CD8-positive, alpha-beta memory T cell (primary cell): ENCODE results near the gene PRR11. TPM values are rescaled to one million over a fixed set of nuclear protein-coding genes. Genes with fewer than 3 reads are reported as not detected.

Experiments
- CTCF ChIA-PET: fragments of 350-600 bp; sonication (Branson Sonifier 250); formaldehyde crosslinking; loops from one replicate; lab custom pipeline; 2021; ENCODE audit warnings: antibody characterized with exemption; lab: Charles Lee
- POLR2A ChIA-PET: fragments of 350-600 bp; sonication (Branson Sonifier 250); formaldehyde crosslinking; loops from one replicate; lab custom pipeline; 2021; ENCODE audit warnings: antibody characterized with exemption; lab: Charles Lee
- DNase-seq, 5 donors: peaks; one replicate each; pipeline versions ENCODE4 v3.0.0 to v3.0.0-alpha.2; 2020 to 2022; ENCODE audit warnings: mixed read lengths in 1 of 5
- H3K27ac ChIP-seq: one replicate; pipeline ENCODE4 v1.7.0; 2013; ENCODE audit warnings: low read depth, mild to moderate bottlenecking, low read length, moderate library complexity
- H3K27me3 ChIP-seq: 2 replicates; pipeline ENCODE4 v1.7.0; 2013; ENCODE audit warnings: low read length, mild to moderate bottlenecking; ENCODE audit not compliant: insufficient read depth, poor library complexity, severe bottlenecking
- H3K36me3 ChIP-seq: 2 replicates; pipeline ENCODE4 v1.7.0; 2013; ENCODE audit warnings: mild to moderate bottlenecking, low read length, moderate library complexity; ENCODE audit not compliant: insufficient read depth
- H3K4me1 ChIP-seq: 2 replicates; pipeline ENCODE4 v1.7.0; 2013; ENCODE audit warnings: mild to moderate bottlenecking, low read length, moderate library complexity; ENCODE audit not compliant: insufficient read depth
- H3K4me3 ChIP-seq: 2 replicates; pipeline ENCODE4 v1.7.0; 2013; ENCODE audit warnings: mild to moderate bottlenecking, low read length
- H3K9me3 ChIP-seq: 2 replicates; pipeline ENCODE4 v1.7.0; 2013; ENCODE audit warnings: mild to moderate bottlenecking, low read length
- H3K27ac Mint-ChIP-seq, 8 donors: one replicate each; pipeline ENCODE4 v1.8.0; 2020 to 2021; ENCODE audit warnings: mixed read lengths in 8 of 8, mild to moderate bottlenecking in 6 of 8, inconsistent platforms in 3 of 8, moderate library complexity in 3 of 8
- H3K27me3 Mint-ChIP-seq, 2 donors: one replicate each; pipeline ENCODE4 v1.8.0; 2020 to 2021; ENCODE audit warnings: mixed read lengths in 2 of 2, mild to moderate bottlenecking in 1 of 2, moderate library complexity in 1 of 2
- H3K36me3 Mint-ChIP-seq, 3 donors: one replicate each; pipeline ENCODE4 v1.8.0; 2020 to 2021; ENCODE audit warnings: mixed read lengths in 3 of 3, inconsistent platforms in 1 of 3, mild to moderate bottlenecking in 1 of 3
- H3K4me1 Mint-ChIP-seq, 3 donors: one replicate each; pipeline ENCODE4 v1.8.0; 2020 to 2021; ENCODE audit warnings: mixed read lengths in 3 of 3, inconsistent platforms in 1 of 3, mild to moderate bottlenecking in 1 of 3
- H3K4me3 Mint-ChIP-seq, 7 donors: one replicate each; pipeline ENCODE4 v1.8.0; 2020 to 2021; ENCODE audit warnings: mixed read lengths in 7 of 7, mild to moderate bottlenecking in 6 of 7, moderate library complexity in 4 of 7, inconsistent platforms in 2 of 7
- H3K9me3 Mint-ChIP-seq, 5 donors: one replicate each; pipeline ENCODE4 v1.8.0; 2020 to 2022; ENCODE audit warnings: mixed read lengths in 5 of 5, mild to moderate bottlenecking in 3 of 5, moderate library complexity in 2 of 5, inconsistent platforms in 1 of 5
- polyA plus RNA-seq: library from polyadenylated mRNA; unstranded; fragments of 300-500 nt; fragmentation: Illumina TruSeq; gene quantifications from one replicate; pipeline ENCODE4 v1.2.3, GENCODE V29; 2021
- total RNA-seq, 2 experiments: library from RNA; stranded (reverse); gene quantifications; one replicate each; pipeline ENCODE4 v1.2.3, GENCODE V29; 2021

The PRR11 gene
- total RNA-seq: 10 to 100 TPM; 35.6 to 36.3 TPM
- polyA plus RNA-seq: 1.2 TPM

DNA sequence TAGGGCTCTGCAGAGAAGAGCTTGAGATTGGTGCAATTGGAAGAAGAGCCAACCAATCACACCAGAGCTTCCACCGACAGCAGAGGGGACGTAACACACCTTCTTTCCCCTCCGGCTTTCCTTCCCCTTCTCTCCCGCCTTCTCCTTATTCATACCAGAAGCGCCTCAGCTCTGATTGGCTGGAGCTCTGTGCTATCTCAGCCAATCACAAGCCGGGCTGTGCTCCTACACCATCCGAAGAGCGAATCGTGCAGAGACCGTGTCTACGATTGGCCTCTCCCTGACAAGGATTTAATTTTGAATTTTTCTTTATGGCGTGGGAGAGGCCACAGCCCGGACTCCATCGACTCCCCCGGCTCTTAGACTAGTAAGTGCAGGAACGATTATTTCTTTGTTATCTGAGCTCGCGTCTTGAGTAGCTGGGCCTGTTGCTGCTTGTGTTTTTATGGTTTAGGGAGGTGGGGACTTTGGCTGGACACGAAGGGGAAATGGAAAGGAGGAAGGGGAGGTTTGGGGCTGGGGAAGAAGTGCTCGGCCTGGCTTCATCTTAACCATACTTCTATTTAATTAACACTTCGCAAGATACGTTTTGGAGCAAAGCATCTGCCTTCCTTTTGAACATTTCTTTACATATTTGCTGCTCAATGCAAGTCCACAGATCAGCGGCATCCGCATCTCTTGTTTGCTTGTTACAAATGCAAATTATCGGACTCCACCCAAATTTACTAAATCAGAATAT, at the start of gene PRR11:
Gene PRR11 (plus strand): TSS at position 308 of the 739 bp plus-strand sequence. CDS start 14,007 bp downstream, outside the sequence.
- CTCF ChIA-PET: interaction anchor here (0.7 to 2.2 kb wide), 4 partner anchors 8 to 49 kb away, joined by 3 to 12 read pairs (median 4); partner anchors contain the start of gene TRIM37
- no peaks in the 10 kb centered on the region for H3K27me3 Mint-ChIP-seq

GRCh38 chr17:59105852-59106462, 49.6 kb upstream of the PRR11 start:
- Mint-ChIP-seq H3K27ac (peak overlapping the region; percentile 86 to 97 (median 91)), H3K4me1 (peaks cover 35 to 54% (median 47%) of the 10 kb centered on the region in 3 donors), H3K4me3 (peak overlapping the region; percentile 86 to 96 (median 95)), H3K27me3 (peaks cover 0 to 4% of the 10 kb centered on the region in 2 donors), H3K36me3 (peaks cover 0 to 35% (median 3%) of the 10 kb centered on the region in 3 donors), H3K9me3 (no peaks in the 10 kb centered on the region)
- Histone ChIP-seq H3K9me3 (no peaks in the 10 kb centered on the region), H3K36me3 (no peaks in the 10 kb centered on the region), H3K4me1 (peaks cover 27% of the 10 kb centered on the region), H3K4me3 (peak overlapping the region; percentile 69), H3K27me3 (no peaks in the 10 kb centered on the region), H3K27ac (peak overlapping the region; percentile 90)
- DNase-seq: peak; percentile 65 to 86 (median 74)
- POLR2A ChIA-PET: interaction anchor here (0.6 to 1.9 kb wide), 4 partner anchors 49 to 591 kb away, joined by 3 to 22 read pairs (median 8); partner anchors contain the start of genes GDPD1, MTMR4, PRR11 and SKA2
- CTCF ChIA-PET: interaction anchor here (0.8 to 2.1 kb wide), 4 partner anchors 11 to 104 kb away, joined by 3 to 12 read pairs (median 5); partner anchors contain the start of genes PRR11 and SKA2

More for the DNA sequence above, at the start of gene PRR11:
- H3K27me3 ChIP-seq: no peaks in the 10 kb centered on the region
- no peaks in the 10 kb centered on the region for H3K9me3 ChIP-seq
- Mint-ChIP-seq H3K4me3 (no peak within 1 kb of the TSS), H3K27ac (peak within 1 kb of the TSS in 4 of 8 donors; percentile 21 to 66 (median 52)), H3K36me3 (peaks cover 0 to 1% (median 0%) of the 10 kb centered on the region in 3 donors), H3K4me1 (peaks cover 32 to 71% (median 59%) of the 10 kb centered on the region in 3 donors), H3K9me3 (no peaks in the 10 kb centered on the region)
- H3K27ac ChIP-seq: peak within 1 kb of the TSS; percentile 82
- peak in 4 of 5 donors; percentile 86 to 98 (median 94) for DNase-seq
- no peaks in the 10 kb centered on the region for H3K36me3 ChIP-seq
- POLR2A ChIA-PET: interaction anchor here (1.0 to 3.3 kb wide), 6 partner anchors 49 to 818 kb away, joined by 3 to 22 read pairs (median 3); partner anchors contain the start of genes SMG8 and TRIM37
- H3K4me1 ChIP-seq: peaks cover 8% of the 10 kb centered on the region
- peak within 1 kb of the TSS; percentile 91 for H3K4me3 ChIP-seq

DNA sequence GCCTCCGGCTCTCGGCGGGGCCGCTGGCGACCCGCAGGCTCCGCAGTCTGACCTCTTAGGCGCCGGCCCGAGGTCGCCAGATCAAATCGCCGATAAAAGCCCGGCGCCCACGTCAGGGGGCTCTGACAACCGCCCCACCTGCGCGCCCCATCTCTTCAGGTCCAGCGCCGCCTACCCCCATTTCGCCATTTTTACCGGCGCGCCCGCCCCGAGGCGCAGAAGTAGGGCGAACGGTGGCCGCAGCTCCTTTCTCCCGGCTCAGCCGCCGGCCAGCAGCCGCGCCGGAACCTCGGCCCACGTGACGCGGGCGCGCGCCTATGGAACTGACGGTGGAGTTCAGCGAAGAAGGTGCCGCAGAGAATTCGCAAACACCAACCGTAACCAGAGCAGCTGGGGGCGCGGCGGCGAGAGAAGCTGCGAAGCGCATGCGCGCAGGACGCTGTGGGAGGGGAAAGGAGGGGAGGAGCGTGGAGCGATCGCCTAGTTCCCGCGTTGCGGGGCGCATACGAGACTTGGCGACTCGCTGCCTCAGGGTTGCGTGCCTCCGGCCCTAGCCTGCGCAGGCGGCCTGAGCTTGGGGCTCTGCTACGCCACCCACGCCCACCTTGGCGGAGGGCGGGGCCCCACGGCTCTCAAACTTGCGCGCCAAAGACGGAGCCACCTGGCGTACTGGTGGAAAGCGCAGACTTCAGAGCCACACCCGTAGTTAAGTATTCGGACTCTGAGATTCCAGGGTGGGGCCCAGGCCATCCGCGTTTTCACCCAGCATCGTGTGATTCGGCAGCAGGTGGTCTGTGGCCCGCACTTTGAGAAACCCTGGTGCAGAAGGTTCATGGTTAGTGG, 48.9 kb upstream of the PRR11 start, which contains the start of gene TRIM37:
Gene TRIM37 (minus strand): TSS at position 418 of the 843 bp plus-strand sequence. CDS start 419 bp downstream, outside the sequence.
- ChIA-PET POLR2A (interaction anchor here (0.7 to 1.9 kb wide), 4 partner anchors 48 to 770 kb away, joined by 3 to 22 read pairs (median 5); partner anchors contain the start of genes GDPD1, MTMR4, PRR11 and SKA2), CTCF (interaction anchor here (0.8 to 2.1 kb wide), 5 partner anchors 12 to 104 kb away, joined by 3 to 12 read pairs (median 3); partner anchors contain the start of genes PRR11 and SKA2)
- H3K27me3 ChIP-seq: no peaks in the 10 kb centered on the region
- Mint-ChIP-seq H3K27ac (peak within 1 kb of the TSS; percentile 86 to 97 (median 91)), H3K4me3 (peak within 1 kb of the TSS; percentile 86 to 96 (median 95)), H3K36me3 (peaks cover 0 to 35% (median 2%) of the 10 kb centered on the region in 3 donors), H3K4me1 (peaks cover 35 to 49% (median 42%) of the 10 kb centered on the region in 3 donors), H3K9me3 (no peaks in the 10 kb centered on the region), H3K27me3 (peaks cover 0 to 4% of the 10 kb centered on the region in 2 donors)
- DNase-seq: peak; percentile 97 to 99 (median 99)
- H3K27ac ChIP-seq: peak within 1 kb of the TSS; percentile 90
- H3K4me3 ChIP-seq: peak within 1 kb of the TSS; percentile 69
- H3K36me3 ChIP-seq: no peaks in the 10 kb centered on the region
- H3K4me1 ChIP-seq: peaks cover 27% of the 10 kb centered on the region
- no peaks in the 10 kb centered on the region for H3K9me3 ChIP-seq

GRCh38 chr17:59107306-59107670, 48.3 kb upstream of the PRR11 start:
- Mint-ChIP-seq H3K27me3 (peaks cover 0 to 4% of the 10 kb centered on the region in 2 donors), H3K27ac (peak overlapping the region; percentile 78 to 95 (median 90)), H3K4me1 (peaks cover 31 to 44% (median 36%) of the 10 kb centered on the region in 3 donors), H3K9me3 (no peaks in the 10 kb centered on the region), H3K36me3 (peaks cover 0 to 34% (median 6%) of the 10 kb centered on the region in 3 donors), H3K4me3 (peak overlapping the region; percentile 86 to 96 (median 95))
- Histone ChIP-seq H3K36me3 (no peaks in the 10 kb centered on the region), H3K9me3 (no peaks in the 10 kb centered on the region), H3K4me3 (peak overlapping the region; percentile 69), H3K27me3 (no peaks in the 10 kb centered on the region), H3K27ac (peak overlapping the region; percentile 63), H3K4me1 (peaks cover 27% of the 10 kb centered on the region)
- DNase-seq: no peak
- ChIA-PET CTCF (interaction anchor here (1.1 to 2.1 kb wide), 4 partner anchors 13 to 103 kb away, joined by 3 to 12 read pairs (median 5); partner anchors contain the start of genes PRR11 and SKA2), POLR2A (interaction anchor here (1.0 to 1.9 kb wide), 3 partner anchors 48 to 771 kb away, joined by 3 to 22 read pairs (median 7); partner anchors contain the start of genes GDPD1, PRR11 and SKA2)

GRCh38 chr17:59108400-59109102, 47.0 kb upstream of the PRR11 start:
- Mint-ChIP-seq H3K27me3 (peaks cover 0 to 4% of the 10 kb centered on the region in 2 donors), H3K36me3 (peaks cover 0 to 27% (median 6%) of the 10 kb centered on the region in 3 donors), H3K27ac (peak overlapping the region in 1 of 8 donors; percentile 3), H3K4me1 (peaks cover 29 to 36% (median 29%) of the 10 kb centered on the region in 3 donors), H3K4me3 (peak overlapping the region in 2 of 7 donors; percentile 9 to 20), H3K9me3 (no peaks in the 10 kb centered on the region)
- no peak overlapping the region for H3K4me3 ChIP-seq
- peaks cover 27% of the 10 kb centered on the region for H3K4me1 ChIP-seq
- H3K9me3 ChIP-seq: no peaks in the 10 kb centered on the region
- CTCF ChIA-PET: interaction anchor here (0.7 to 1.2 kb wide), 2 partner anchors 10 to 112 kb away, joined by 3 read pairs; no protein-coding TSS in a partner anchor
- no peak overlapping the region for H3K27ac ChIP-seq
- H3K27me3 ChIP-seq: no peaks in the 10 kb centered on the region
- POLR2A ChIA-PET: no interaction called here
- no peak for DNase-seq
- H3K36me3 ChIP-seq: no peaks in the 10 kb centered on the region

GRCh38 chr17:59110973-59111372, 44.6 kb upstream of the PRR11 start:
- ChIA-PET POLR2A (interaction anchor here (0.6 kb wide), 1 partner anchor 38 kb away, joined by 3 read pairs; no protein-coding TSS in a partner anchor), CTCF (no interaction called here)

More at GRCh38 chr17:59110973-59111372, 44.6 kb upstream of the PRR11 start:
- H3K27ac Mint-ChIP-seq: peak overlapping the region in 2 of 8 donors; percentile 5 to 56
- H3K9me3 ChIP-seq: no peaks in the 10 kb centered on the region
- H3K27ac ChIP-seq: no peak overlapping the region
- no peaks in the 10 kb centered on the region for H3K36me3 ChIP-seq
- peaks cover 0 to 27% (median 6%) of the 10 kb centered on the region in 3 donors for H3K36me3 Mint-ChIP-seq
- no peak overlapping the region for H3K4me3 ChIP-seq
- no peak for DNase-seq
- no peaks in the 10 kb centered on the region for H3K9me3 Mint-ChIP-seq
- H3K4me3 Mint-ChIP-seq: peak overlapping the region in 1 of 7 donors; percentile 12
- H3K4me1 Mint-ChIP-seq: peaks cover 9 to 13% (median 11%) of the 10 kb centered on the region in 3 donors
- H3K27me3 ChIP-seq: no peaks in the 10 kb centered on the region
- peaks cover 8% of the 10 kb centered on the region for H3K4me1 ChIP-seq
- peaks cover 0 to 3% of the 10 kb centered on the region in 2 donors for H3K27me3 Mint-ChIP-seq
